Heart right ventricle (tissue), 16 donors: ENCODE data around the gene OTULIN. TPM values are rescaled to one million over a fixed set of nuclear protein-coding genes. Genes with fewer than 3 reads are reported as not detected.
A peak's percentile ranks its signal among the peaks of the same experiment; 100 is the strongest.

Experiments
- ATAC-seq, 8 donors: fragments of 200-7000 bp; cut with Tn5 transposase; one replicate each; pipeline ENCODE4 v1.9.1; 2020; ENCODE audit warnings: mild to moderate bottlenecking in 8 of 8, moderate library complexity in 8 of 8, moderate number of reproducible peaks in 1 of 8
- DNase-seq, 2 donors: peaks; one replicate each; pipeline ENCODE4 v3.0.0-alpha.2; 2020
- H3K27ac ChIP-seq, 10 donors: fragments of 200-600 bp; sonication (generic) in 2 of 10; one replicate each; pipeline versions ENCODE4 v1.5.0 to v1.8.0; 2020 to 2022; ENCODE audit warnings: mild to moderate bottlenecking in 3 of 10
- H3K27me3 ChIP-seq, 7 donors: fragments of 200-600 bp; one replicate each; pipeline ENCODE4 v1.8.0; 2021 to 2022; ENCODE audit warnings: mild to moderate bottlenecking in 2 of 7
- H3K36me3 ChIP-seq, 9 donors: fragments of 200-600 bp; sonication (generic) in 1 of 9; one replicate each; pipeline versions ENCODE4 v1.5.0 to v1.8.0; 2020 to 2022; ENCODE audit warnings: mild to moderate bottlenecking in 2 of 9
- H3K4me1 ChIP-seq, 9 donors: fragments of 200-600 bp; sonication (generic) in 1 of 9; one replicate each; pipeline versions ENCODE4 v1.5.0 to v1.8.0; 2020 to 2022; ENCODE audit warnings: mild to moderate bottlenecking in 4 of 9
- H3K4me3 ChIP-seq, 10 donors: fragments of 200-600 bp; sonication (generic) in 2 of 10; one replicate each; pipeline versions ENCODE4 v1.5.0 to v1.8.0; 2020 to 2022; ENCODE audit warnings: mild to moderate bottlenecking in 7 of 10, moderate library complexity in 2 of 10
- H3K9me3 ChIP-seq, 11 donors: fragments of 200-600 bp in 10 of 11; sonication (generic) in 2 of 11; one replicate each; pipeline versions ENCODE4 v1.5.0 to v1.8.0; 2013 to 2022; ENCODE audit warnings: mild to moderate bottlenecking in 2 of 11, control low read depth in 1 of 11, moderate library complexity in 1 of 11
- WGBS, 2 donors: extraction: QIAGEN DNeasy Blood & Tissue Kit; methylation state at CpG; one replicate each; pipeline ENCODE4 v1.1.7; 2013; ENCODE audit warnings: inconsistent platforms in 1 of 2; 5-methylcytosine and 5-hydroxymethylcytosine counted together
- intact Hi-C, 10 donors: fragments of 100-400 bp; cut with DNase I; formaldehyde crosslinking; loops; one replicate each; pipeline versions ENCODE4 v1.11.1 to v1.14.2; 2022
- polyA plus RNA-seq, 2 donors: library from polyadenylated mRNA; stranded (reverse); fragments of 200-250 nt; gene quantifications; one replicate each; pipeline ENCODE4 v1.2.3, GENCODE V29; 2013
- total RNA-seq, 10 donors: library from RNA; stranded (reverse); fragmentation: NEBNext Ultra II Directional in 3 of 10; extraction: Animal tissue kit (Norgen Biotek cat#: 25700) in 3 of 10; gene quantifications; one replicate each; pipeline versions ENCODE4 v1.2.1 to v1.2.4, GENCODE V29; 2021 to 2023
- TF ChIP-seq, protein P1 (sequence below), 9 donors: fragments of 200-600 bp; sonication (generic) in 2 of 9; IDR thresholded peaks; one replicate each; pipeline versions ENCODE4 v1.5.0 to v1.8.0; 2021 to 2022; ENCODE audit warnings: antibody characterized with exemption in 9 of 9, mild to moderate bottlenecking in 5 of 9, moderate library complexity in 1 of 9
- donor health status: Arrhythmogenic right ventricular cardiomyopathy.
- donor health status: ischemic (EF 13 %, LVEDD 7.1; RV severe dilation, severe dysfunction).
- donor health status: healthy with polysubstance abuse.
- donor health status: DM: no; HTN: yes; CAD: no.
- donor health status: DM: no; HTN: no; CAD: no.
- donor health status: ischemic (EF 25% LVEDD 6.9; RV normal size, moderate dysfunction).
- donor health status: ischemic (EF 25% LVEDD 5.7; RV mildly dilated, moderate dysfunction).
- donor health status: healthy.
- donor health status: DM: yes; HTN: yes; CAD: no.
- donor health status: Ischemic cardiomyopathy.
- donor health status: ischemic (EF 35%, LVEDD 5.7; RV mildly dilated, moderate dysfunction).
- donor health status: nonischemic (EF 11% LVEDD 7.7; RV severe dilation, severe dysfunction).
- donor health status: DM: yes; HTN: yes; CAD: no.
- donor health status: PGD.
- donor health status: ischemic (EF 29% LVEDD 5.4; RV normal size, mild dysfunction).
- donor health status: nonischemic (EF 23%, LVEDD 6.1; RV moderate dilation, normal function).

The OTULIN gene
- total and polyA plus RNA-seq, 12 donors = 4.4 to 35.1 (median 24.6) TPM

DNA sequence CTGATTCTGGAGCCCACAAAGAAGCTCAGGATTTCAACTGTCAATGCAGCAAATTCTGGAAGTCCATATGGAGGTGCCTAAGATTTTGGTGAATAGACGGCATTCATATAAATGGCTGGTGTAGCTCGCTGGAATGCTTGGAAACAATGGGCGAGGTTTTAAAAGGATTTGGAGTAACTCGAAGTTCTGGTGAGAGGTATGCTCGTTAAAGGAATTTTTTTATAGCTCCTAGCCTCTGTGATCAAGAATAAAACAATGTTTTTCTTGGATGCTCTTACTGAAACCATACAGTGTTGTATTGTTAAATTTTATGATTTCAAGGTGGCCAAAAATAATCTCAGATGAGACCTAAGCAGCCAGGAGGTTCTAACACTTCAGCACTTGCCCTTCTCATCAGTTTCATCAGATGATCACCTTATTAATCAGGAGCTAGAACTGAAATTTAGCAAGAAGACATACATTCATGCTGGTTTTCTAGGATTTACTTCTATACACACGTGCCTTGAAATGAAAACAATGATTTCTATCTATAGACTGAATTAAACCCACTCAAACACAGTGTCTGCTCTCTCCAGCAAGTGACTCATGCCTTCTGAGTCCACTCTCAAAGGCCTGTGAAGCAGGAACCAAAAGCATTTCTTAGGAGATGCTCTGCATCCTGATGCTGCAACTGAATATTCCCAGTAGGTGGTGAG is 79.2 kb downstream of the OTULIN start:
- Histone ChIP-seq H3K4me3 (no peak overlapping the region), H3K27me3 (no peaks in the 10 kb centered on the region), H3K27ac (peak overlapping the region in 2 of 10 donors; percentile 30 to 58), H3K4me1 (peaks cover 4 to 54% (median 32%) of the 10 kb centered on the region in 9 donors), H3K36me3 (peaks cover 0 to 96% (median 44%) of the 10 kb centered on the region in 9 donors), H3K9me3 (no peaks in the 10 kb centered on the region)
- DNase-seq (no peak), ATAC-seq (no peak)
- TF ChIP-seq, protein P1, sequence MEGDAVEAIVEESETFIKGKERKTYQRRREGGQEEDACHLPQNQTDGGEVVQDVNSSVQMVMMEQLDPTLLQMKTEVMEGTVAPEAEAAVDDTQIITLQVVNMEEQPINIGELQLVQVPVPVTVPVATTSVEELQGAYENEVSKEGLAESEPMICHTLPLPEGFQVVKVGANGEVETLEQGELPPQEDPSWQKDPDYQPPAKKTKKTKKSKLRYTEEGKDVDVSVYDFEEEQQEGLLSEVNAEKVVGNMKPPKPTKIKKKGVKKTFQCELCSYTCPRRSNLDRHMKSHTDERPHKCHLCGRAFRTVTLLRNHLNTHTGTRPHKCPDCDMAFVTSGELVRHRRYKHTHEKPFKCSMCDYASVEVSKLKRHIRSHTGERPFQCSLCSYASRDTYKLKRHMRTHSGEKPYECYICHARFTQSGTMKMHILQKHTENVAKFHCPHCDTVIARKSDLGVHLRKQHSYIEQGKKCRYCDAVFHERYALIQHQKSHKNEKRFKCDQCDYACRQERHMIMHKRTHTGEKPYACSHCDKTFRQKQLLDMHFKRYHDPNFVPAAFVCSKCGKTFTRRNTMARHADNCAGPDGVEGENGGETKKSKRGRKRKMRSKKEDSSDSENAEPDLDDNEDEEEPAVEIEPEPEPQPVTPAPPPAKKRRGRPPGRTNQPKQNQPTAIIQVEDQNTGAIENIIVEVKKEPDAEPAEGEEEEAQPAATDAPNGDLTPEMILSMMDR (IDR thresholded peaks at IDR 0.05) = no peak
- 81 to 83% methylated on average over 6 of the region's 6 CpGs for WGBS, 2 donors
- intact Hi-C loops = no loop called here

DNA sequence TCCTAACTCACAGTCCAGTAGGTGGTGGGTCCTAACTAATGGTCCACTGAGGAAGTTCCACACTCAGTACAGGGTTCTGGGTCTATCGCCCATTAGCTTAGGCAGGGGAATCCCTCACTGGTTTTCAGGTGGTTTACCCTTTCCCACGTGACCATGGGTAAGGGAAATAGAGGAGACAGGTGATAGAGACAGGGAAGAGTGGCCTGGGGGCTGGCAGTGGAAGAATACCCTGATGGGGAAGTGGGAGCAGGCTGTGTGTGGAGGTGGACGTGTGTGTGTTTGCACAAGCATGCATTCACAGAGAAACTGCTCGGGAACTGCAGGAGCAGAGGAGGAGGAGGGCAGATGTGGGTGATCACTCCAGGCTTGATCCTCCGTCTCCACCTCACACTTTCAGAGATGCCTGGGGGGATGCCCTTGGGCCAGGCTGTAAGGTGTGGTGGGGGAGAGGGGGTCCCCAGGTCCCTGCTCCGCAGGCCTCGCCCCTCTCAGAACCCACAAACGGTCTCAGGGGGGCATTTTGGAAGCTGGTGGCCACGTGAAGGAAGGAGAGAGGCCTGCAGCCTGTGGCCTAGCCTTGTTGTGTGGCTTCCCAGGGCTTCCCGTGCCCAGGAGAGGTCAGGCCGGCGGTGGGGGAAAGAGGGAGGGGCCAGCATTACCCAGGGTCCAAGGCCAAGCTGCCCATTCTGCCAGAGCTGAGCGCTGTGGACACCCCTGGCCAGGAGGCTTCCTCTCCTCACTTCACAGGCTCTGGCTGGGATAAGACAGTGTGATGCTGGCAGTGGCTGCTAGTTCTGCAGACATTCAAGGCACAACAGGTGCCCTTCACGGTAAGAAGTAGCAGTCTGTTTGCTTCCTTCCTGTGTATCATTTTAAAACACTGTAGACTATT is 80.0 kb downstream of the OTULIN start:
- intact Hi-C loops = no loop called here
- H3K27me3 ChIP-seq = no peaks in the 10 kb centered on the region
- WGBS, 2 donors = 60 to 71% methylated on average over 12 to 14 of the region's 14 CpGs
- TF ChIP-seq, protein P1 (IDR thresholded peaks at IDR 0.05) = no peak
- H3K9me3 ChIP-seq = no peaks in the 10 kb centered on the region
- peaks cover 0 to 97% (median 44%) of the 10 kb centered on the region in 9 donors for H3K36me3 ChIP-seq
- H3K4me3 ChIP-seq = no peak overlapping the region
- ATAC-seq = peak; percentile 28 to 85 (median 66)
- H3K4me1 ChIP-seq = peaks cover 0 to 47% (median 25%) of the 10 kb centered on the region in 9 donors
- H3K27ac ChIP-seq = peak overlapping the region in 9 of 10 donors; percentile 3 to 64 (median 42)
- DNase-seq = peak; percentile 25 to 33

DNA sequence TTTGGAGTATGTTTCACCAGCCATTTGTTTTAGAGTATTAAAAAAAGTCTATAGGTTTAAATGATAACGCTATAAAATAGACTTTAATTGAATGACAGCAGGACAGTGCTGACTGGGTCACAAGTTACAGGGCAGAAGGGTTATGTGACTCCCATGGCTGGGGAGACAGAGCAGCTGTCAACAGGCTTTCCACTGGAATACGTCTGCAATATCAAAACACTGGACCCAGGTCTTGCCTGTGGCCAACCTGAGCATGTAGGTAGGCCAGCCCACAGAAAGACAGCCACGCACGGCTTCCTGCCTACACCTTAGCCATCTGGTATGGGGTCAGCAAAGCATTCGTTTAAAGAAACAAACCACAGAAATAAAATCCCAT is 80.7 kb downstream of the OTULIN start:
- H3K36me3 ChIP-seq = peaks cover 0 to 100% (median 51%) of the 10 kb centered on the region in 9 donors
- no peaks in the 10 kb centered on the region for H3K9me3 ChIP-seq
- intact Hi-C loops = no loop called here
- H3K27ac ChIP-seq = peak overlapping the region; percentile 3 to 64 (median 38)
- 58 to 62% methylated on average over 5 of the region's 5 CpGs for WGBS, 2 donors
- DNase-seq = no peak
- no peak overlapping the region for H3K4me3 ChIP-seq
- peaks cover 0 to 43% (median 18%) of the 10 kb centered on the region in 9 donors for H3K4me1 ChIP-seq
- no peaks in the 10 kb centered on the region for H3K27me3 ChIP-seq
- TF ChIP-seq, protein P1 (IDR thresholded peaks at IDR 0.05) = no peak
- ATAC-seq = peak in 6 of 8 donors; percentile 24 to 52 (median 42)

DNA sequence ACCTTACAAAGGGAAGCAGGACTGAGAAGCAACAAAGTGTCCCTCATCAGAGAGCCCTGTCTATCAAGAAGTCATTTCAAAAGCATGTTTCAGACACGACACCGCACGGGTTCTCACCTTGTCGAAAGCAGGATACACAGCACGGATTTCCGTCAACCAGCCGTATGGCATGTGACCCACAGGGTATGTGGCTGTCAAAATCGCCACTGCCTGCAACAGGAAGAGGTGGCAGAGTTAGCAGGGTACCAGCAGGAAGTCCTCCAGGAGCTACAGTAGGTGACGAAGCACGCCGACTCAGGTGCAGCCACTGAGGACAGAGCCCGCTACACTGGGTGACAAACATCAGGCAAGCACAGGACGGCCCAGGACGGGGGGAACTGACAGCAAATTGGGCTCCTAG is 81.2 kb downstream of the OTULIN start:
- TF ChIP-seq, protein P1 (IDR thresholded peaks at IDR 0.05) = no peak
- 94 to 95% methylated on average over 14 of the region's 14 CpGs for WGBS, 2 donors
- Histone ChIP-seq H3K27me3 (no peaks in the 10 kb centered on the region), H3K36me3 (peaks cover 0 to 100% (median 56%) of the 10 kb centered on the region in 9 donors), H3K4me1 (peaks cover 0 to 39% (median 14%) of the 10 kb centered on the region in 9 donors), H3K27ac (peak overlapping the region in 3 of 10 donors; percentile 54 to 64 (median 58)), H3K9me3 (no peaks in the 10 kb centered on the region), H3K4me3 (no peak overlapping the region)
- intact Hi-C loops = no loop called here
- no peak for ATAC-seq
- DNase-seq = no peak
